Glutamatergic neuron (in vitro differentiated cells): ENCODE measurements around the gene PITX1. TPM values are rescaled to one million over a fixed set of nuclear protein-coding genes. Genes with fewer than 3 reads are reported as not detected.

ENCODE experiments used
- DNase-seq: peaks from one replicate; pipeline ENCODE4 v3.0.0; 2022
- H3K27ac Mint-ChIP-seq: one replicate; pipeline ENCODE4 v1.8.0; 2020; ENCODE audit warnings: mild to moderate bottlenecking, mixed read lengths, inconsistent platforms; ENCODE audit not compliant: unreplicated experiment
- H3K27me3 Mint-ChIP-seq: one replicate; pipeline ENCODE4 v1.8.0; 2020; ENCODE audit warnings: mild to moderate bottlenecking, moderate library complexity, mixed read lengths, inconsistent platforms; ENCODE audit not compliant: unreplicated experiment
- H3K36me3 Mint-ChIP-seq: one replicate; pipeline ENCODE4 v1.8.0; 2020; ENCODE audit warnings: mild to moderate bottlenecking, mixed read lengths, inconsistent platforms; ENCODE audit not compliant: unreplicated experiment
- H3K4me1 Mint-ChIP-seq: one replicate; pipeline ENCODE4 v1.8.0; 2020; ENCODE audit warnings: mild to moderate bottlenecking, low read depth, mixed read lengths, inconsistent platforms; ENCODE audit not compliant: unreplicated experiment
- H3K4me3 Mint-ChIP-seq: one replicate; pipeline ENCODE4 v1.8.0; 2020; ENCODE audit warnings: mild to moderate bottlenecking, mixed read lengths, inconsistent platforms; ENCODE audit not compliant: unreplicated experiment
- H3K9me3 Mint-ChIP-seq: one replicate; pipeline ENCODE4 v1.8.0; 2020; ENCODE audit warnings: mild to moderate bottlenecking, moderate library complexity, mixed read lengths, inconsistent platforms; ENCODE audit not compliant: unreplicated experiment
- total RNA-seq: library from RNA; stranded (reverse); fragmentation: NEBNext Ultra II Directional; extraction: Animal tissue kit (Norgen Biotek cat#: 25700); gene quantifications from one replicate; pipeline ENCODE4 v1.2.1, GENCODE V29; 2021; ENCODE audit not compliant: unreplicated experiment
- TF ChIP-seq, protein P1 (sequence below): fragments of 200-600 bp; sonication (generic); IDR thresholded peaks from one replicate; pipeline ENCODE4 v1.5.0; 2021; ENCODE audit not compliant: partially characterized antibody, unreplicated experiment

Gene PITX1
- total RNA-seq, 1 donor from 2014 or later = 0.76 TPM

DNA sequence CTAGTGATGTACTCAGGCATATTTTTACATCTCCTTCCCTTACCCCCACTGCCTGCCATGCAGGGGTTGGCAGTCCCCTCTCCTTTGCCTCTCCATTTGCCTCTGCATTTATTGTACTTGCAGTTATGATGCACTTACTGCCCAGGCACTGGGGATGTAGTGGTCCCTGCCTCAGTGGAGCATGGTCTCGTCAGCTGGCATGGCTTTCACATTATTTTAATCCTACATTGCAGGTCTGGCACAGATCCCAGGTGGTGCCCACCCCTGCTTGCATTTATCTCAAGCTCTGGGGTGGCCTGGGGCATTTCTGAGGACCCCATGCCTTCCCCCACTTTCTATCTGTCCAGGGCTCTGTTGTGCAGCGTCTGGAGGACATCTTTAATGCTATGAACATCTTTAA, 23.2 kb upstream of the PITX1 start:
- Mint-ChIP-seq H3K4me3 (no peak overlapping the region), H3K4me1 (no peaks in the 10 kb centered on the region), H3K9me3 (peaks cover 2% of the 10 kb centered on the region), H3K27ac (no peak overlapping the region), H3K27me3 (peaks cover 8% of the 10 kb centered on the region), H3K36me3 (peaks cover 8% of the 10 kb centered on the region)
- TF ChIP-seq, protein P1, sequence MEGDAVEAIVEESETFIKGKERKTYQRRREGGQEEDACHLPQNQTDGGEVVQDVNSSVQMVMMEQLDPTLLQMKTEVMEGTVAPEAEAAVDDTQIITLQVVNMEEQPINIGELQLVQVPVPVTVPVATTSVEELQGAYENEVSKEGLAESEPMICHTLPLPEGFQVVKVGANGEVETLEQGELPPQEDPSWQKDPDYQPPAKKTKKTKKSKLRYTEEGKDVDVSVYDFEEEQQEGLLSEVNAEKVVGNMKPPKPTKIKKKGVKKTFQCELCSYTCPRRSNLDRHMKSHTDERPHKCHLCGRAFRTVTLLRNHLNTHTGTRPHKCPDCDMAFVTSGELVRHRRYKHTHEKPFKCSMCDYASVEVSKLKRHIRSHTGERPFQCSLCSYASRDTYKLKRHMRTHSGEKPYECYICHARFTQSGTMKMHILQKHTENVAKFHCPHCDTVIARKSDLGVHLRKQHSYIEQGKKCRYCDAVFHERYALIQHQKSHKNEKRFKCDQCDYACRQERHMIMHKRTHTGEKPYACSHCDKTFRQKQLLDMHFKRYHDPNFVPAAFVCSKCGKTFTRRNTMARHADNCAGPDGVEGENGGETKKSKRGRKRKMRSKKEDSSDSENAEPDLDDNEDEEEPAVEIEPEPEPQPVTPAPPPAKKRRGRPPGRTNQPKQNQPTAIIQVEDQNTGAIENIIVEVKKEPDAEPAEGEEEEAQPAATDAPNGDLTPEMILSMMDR = no peak
- DNase-seq = no peak

DNA sequence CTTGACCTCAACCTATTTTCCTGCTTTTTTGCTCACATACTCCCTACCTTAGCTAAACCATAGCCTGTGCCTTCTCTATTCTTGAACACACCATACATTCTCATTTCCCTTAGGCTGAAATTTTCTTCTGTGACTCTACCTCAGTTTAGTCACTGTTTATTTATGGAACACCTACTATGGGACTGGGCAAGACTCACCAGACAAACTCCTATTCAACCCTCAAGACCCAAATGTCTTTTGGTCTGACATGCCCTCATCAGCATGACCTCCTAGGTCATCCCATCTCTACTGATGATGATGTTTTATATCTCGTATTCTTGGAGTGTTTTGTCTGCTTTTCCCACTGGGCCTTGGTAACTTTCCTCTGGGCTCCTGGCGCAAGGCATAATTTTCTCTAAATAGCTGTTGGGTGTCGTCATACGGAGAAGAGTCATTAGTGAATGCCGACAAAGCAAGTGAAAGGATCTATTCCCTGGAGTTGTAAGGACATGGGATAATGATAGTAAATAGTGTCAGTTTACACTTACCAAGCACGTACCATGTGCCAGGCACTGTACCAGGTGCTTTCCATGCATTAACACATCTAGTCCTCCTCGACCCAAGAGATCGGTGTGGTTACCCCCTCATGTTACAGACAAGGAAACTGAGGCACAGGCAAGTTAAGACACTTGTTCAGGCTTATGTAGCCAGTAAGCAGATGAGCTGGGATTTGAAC, 22.4 kb upstream of the PITX1 start:
- TF ChIP-seq, protein P1 = no peak
- DNase-seq = no peak
- H3K36me3 Mint-ChIP-seq = peaks cover 13% of the 10 kb centered on the region
- no peaks in the 10 kb centered on the region for H3K4me1 Mint-ChIP-seq
- H3K27ac Mint-ChIP-seq = no peak overlapping the region
- H3K4me3 Mint-ChIP-seq = no peak overlapping the region
- H3K27me3 Mint-ChIP-seq = peaks cover 12% of the 10 kb centered on the region
- peaks cover 5% of the 10 kb centered on the region for H3K9me3 Mint-ChIP-seq

DNA sequence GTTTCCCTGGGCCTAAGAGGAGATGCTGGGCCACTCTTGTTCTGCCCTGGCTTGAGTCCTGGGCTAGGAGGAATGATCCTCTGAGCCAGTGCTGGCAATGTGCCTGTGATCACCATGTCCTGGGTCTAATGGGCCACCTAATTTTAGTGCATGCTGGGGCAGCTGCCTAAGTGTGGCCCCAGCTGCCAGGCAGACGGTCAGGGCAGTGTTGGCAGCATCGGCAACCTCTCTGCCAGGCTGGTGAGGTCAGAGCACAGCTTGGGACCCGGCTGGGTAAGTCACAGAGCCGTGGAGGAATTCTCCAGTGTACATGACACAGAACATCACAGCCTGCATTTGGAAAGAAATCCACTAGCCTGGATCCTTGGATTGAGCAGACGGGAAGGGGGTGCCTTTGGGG, 21.4 kb upstream of the PITX1 start:
- Mint-ChIP-seq H3K27me3 (peaks cover 15% of the 10 kb centered on the region), H3K27ac (no peak overlapping the region), H3K36me3 (peaks cover 13% of the 10 kb centered on the region), H3K9me3 (peaks cover 5% of the 10 kb centered on the region), H3K4me3 (no peak overlapping the region), H3K4me1 (no peaks in the 10 kb centered on the region)
- no peak for DNase-seq
- TF ChIP-seq, protein P1 = no peak

DNA sequence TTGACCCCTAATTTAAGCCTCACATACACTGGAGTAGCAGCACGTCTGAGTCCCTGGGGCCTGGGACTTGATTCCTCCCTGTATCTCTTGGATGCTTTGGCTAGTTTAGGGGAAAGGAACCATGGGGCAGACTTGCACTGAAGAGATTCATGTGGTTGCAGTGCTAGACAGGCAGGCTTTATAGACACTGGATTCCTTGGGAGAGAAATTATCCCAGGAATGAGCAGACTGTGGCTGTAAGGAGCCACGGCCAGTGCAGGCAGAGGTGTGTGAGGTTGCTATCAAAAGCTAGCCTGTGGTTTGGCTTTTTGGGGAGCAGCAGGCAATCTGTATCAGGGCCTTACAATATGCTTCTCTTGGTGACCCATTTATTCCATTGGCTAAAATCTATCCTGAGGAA, 20.5 kb upstream of the PITX1 start:
- Mint-ChIP-seq H3K36me3 (peaks cover 13% of the 10 kb centered on the region), H3K27me3 (peaks cover 18% of the 10 kb centered on the region), H3K4me1 (no peaks in the 10 kb centered on the region), H3K27ac (no peak overlapping the region), H3K4me3 (no peak overlapping the region), H3K9me3 (peaks cover 5% of the 10 kb centered on the region)
- TF ChIP-seq, protein P1 = no peak
- DNase-seq = no peak

DNA sequence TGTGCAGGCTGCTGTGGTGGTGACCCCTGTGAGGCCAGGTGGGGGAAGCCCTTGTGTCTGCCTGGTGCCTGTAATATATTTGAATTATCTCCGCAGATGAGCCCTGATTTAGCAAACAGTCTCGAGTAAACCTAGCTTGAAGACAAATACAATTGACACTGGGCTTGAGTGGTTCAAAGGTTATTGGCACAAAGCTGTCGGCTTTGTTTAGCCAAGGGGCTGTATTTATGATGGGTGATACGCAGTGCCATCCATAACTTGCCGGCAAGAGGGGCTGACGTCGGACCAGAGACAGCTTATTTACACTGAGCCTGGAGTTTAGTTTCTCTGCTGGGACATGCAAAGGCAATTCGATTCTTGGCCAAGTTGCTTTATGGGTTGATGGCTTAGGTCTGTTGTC, 20.0 kb upstream of the PITX1 start:
- Mint-ChIP-seq H3K4me3 (no peak overlapping the region), H3K27me3 (peaks cover 24% of the 10 kb centered on the region), H3K9me3 (peaks cover 5% of the 10 kb centered on the region), H3K4me1 (no peaks in the 10 kb centered on the region), H3K27ac (no peak overlapping the region), H3K36me3 (peaks cover 13% of the 10 kb centered on the region)
- TF ChIP-seq, protein P1 = no peak
- no peak for DNase-seq
